GM12865 (cell line): Measurements from ENCODE around the gene PCBP3.

ENCODE experiments used
- DNase-seq: peaks from one replicate; pipeline ENCODE4 v3.0.0; 2010; ENCODE audit warnings: low read depth
- H3K4me3 ChIP-seq: 2 replicates; pipeline ENCODE4 v1.5.1; 2011; ENCODE audit warnings: mild to moderate bottlenecking, low read depth, low read length, control low read depth
- TF ChIP-seq, protein P1 (sequence below): IDR thresholded peaks from 2 replicates; pipeline ENCODE4 v1.5.1; 2011; ENCODE audit warnings: low read length, control low read depth, low read depth, inconsistent platforms; ENCODE audit not compliant: insufficient read depth; ENCODE audit errors: missing control alignments

Gene PCBP3

DNA sequence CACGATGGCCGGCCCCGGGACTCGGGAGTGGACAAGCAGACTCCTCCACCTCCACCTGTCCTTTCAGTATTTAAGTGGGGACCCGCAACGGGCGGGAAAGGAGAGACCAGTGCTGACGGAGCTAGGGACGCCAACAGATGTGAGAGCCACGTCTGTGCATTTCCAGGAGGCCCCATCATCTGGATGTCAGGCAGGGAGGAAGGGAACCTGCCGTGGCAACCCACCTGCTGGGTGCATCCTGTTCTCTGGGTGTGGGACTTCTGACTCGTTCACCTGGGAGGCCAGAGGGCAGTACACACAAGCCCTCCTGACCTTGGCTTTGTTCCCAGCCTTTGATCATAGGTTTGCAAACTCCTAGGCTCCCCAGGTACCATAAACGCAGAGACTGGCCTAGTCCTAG lies 5.6 kb upstream of the PCBP3 start:
- TF ChIP-seq, protein P1, sequence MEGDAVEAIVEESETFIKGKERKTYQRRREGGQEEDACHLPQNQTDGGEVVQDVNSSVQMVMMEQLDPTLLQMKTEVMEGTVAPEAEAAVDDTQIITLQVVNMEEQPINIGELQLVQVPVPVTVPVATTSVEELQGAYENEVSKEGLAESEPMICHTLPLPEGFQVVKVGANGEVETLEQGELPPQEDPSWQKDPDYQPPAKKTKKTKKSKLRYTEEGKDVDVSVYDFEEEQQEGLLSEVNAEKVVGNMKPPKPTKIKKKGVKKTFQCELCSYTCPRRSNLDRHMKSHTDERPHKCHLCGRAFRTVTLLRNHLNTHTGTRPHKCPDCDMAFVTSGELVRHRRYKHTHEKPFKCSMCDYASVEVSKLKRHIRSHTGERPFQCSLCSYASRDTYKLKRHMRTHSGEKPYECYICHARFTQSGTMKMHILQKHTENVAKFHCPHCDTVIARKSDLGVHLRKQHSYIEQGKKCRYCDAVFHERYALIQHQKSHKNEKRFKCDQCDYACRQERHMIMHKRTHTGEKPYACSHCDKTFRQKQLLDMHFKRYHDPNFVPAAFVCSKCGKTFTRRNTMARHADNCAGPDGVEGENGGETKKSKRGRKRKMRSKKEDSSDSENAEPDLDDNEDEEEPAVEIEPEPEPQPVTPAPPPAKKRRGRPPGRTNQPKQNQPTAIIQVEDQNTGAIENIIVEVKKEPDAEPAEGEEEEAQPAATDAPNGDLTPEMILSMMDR: no peak
- DNase-seq: no peak

DNA sequence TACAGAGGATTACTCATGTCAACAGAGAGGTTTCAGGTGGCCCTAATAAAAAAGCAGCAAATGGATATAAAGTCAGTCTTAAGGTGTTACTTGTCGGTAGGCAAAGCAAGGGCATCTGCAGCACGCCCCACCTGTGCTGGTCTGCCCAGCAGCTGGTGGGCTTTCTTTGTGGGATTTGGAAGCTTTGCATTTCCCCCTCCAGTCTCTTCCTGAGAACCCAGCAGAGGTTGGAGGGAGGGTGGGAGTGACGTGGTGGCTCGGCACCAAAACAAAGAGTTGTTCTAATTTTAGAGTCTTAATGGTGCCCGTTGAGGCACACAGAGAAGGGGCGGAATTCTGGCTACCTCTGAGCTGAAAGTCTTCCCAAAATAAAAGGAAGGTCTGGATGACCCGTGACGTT lies 4.8 kb upstream of the PCBP3 start:
- DNase-seq: no peak
- H3K4me3 ChIP-seq: no peak overlapping the region

More for the DNA sequence above, 5.6 kb upstream of the PCBP3 start:
- H3K4me3 ChIP-seq: no peak overlapping the region

DNA sequence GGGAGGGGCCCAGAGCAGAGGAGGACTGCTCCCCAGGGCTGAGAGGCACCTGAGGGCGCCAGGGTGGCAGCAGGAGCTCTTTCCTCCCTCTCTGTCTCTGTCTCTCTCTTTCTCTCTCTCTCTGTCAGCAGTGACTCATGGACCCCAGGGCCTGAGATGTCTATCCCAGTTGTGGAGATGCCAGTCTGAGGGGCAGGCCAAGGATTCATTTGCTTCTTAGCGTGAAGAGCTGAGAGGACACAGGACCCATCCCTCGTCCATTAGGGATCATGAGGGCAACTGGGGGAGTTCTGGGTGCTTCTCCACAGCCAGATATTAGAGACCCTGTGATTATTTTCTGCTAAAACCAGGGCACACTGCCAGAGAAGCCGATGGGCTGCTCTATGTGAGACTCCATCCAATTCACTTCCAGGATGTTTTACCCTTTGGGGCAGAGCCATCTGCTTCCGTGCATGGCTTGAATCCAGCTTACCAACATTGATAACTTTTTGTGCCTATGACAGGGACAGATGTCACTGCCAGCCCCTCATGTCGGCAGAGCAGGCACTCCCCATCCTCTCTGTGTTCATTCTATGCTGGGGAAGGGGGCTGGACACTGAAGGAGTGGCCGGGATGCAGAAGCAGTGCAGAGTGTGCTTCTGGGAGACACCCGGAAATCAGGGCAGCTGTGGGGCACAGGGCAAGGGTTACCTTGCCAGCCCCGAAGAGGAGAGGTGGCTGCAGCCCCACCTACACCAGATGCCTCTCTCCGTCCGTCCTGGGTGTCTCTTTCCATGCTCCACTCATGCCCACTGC lies 4.1 kb upstream of the PCBP3 start:
- TF ChIP-seq, protein P1: no peak
- no peak for DNase-seq
- no peak overlapping the region for H3K4me3 ChIP-seq

More for the DNA sequence above, 4.8 kb upstream of the PCBP3 start:
- TF ChIP-seq, protein P1: no peak

DNA sequence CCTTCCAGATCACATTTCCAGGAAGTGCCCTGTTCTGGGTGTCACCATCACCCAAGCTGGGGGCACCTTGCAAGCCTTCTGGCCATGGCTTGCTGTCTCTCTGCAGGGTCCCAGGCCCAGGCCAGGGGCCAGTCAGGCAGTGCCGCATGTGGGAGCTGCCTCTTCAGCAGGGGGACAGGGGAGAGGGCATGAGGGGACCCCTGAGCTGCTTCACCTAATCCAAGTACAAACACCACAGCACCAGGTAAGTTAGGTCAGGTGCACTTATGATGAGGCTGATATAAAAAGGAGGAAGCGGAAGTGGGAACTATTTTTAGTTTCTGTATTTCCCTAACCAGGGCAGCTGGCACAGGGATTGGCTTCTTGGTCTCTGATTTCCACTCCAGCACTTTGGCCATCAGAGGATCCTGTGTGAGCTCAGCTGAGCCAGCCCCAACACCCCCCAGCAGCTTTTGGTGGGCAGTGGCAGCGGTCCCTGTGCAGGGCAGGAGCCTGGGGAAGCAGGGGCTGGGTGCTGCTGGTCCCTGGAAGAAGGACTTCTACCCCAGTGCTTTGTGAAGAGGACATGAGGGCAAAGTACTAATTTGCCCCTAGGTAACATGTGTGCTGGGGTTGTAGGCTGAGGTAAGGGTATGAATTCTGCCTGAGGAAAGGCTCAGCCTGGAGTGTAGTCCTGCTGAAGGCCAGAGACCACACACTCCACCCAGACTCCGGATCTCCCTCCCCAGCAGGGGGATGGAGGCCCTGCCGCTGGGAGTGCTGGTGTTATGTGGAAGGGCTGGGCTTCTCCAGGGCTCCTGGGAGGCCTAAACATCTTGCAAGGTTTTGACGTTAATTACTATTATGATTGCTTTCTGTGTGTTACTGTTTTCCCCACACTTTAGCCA lies 3.3 kb upstream of the PCBP3 start:
- DNase-seq: no peak
- TF ChIP-seq, protein P1: no peak
- H3K4me3 ChIP-seq: no peak overlapping the region

DNA sequence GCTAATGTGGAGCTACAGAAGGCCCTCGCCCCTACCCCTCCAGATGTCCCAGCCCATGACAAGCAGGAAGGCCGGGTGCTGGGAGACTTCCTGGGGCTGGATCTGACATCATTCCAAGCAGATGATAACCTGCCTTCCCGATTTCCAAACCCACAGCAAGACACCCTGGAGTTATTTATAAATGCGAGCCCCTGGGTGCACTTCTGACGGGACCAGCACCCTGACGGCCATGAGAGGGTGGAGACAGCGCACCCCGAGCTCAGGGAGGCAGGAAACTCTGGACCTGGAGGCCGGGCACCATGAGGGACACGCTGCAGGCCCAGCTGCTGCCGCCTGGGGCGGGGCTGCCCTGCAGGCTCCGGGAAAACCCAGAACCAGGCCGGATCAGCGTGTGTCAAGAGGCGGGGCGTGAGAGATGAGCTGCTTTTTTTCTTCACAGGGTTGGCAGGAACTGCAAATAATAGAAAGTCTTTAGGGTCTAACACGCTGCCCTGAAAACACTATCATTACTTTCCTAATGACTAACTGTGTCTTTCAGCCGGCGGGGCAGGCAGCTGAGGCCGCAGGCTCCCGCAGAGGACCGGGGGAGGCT lies 2.5 kb upstream of the PCBP3 start:
- TF ChIP-seq, protein P1: peak; percentile 12
- DNase-seq: peak; percentile 87
- H3K4me3 ChIP-seq: no peak overlapping the region

DNA sequence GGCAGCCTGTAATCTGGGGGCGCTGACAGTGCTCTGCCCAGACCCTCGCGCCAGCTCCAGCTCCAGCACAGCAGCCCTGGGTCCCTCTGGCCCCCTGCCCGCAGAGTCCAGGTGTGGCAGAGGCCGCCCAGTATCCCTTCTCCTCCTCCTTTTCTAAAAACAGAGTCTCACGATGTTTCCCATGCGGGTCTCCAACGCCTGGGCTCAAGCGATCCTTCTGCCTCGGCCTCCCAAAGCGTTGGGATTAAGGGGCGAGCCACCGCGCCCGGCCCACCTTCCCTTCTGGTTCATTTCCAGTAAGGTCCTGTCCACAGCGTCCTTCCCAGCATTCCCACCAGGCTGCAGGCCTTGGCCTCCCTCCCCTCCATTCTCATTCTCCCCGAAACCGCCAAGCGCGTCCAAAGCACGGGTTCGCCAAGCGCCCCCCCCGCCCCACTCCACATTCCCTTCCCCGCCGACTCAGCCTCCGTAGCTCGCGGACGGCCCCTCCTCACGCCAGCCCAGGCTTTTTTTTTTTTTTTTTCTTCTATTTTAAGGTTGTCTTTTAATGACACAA lies 2.0 kb upstream of the PCBP3 start:
- TF ChIP-seq, protein P1: no peak
- DNase-seq: no peak
- H3K4me3 ChIP-seq: no peak overlapping the region
